Measurements from ENCODE around the gene MACROH2A1.

The MACROH2A1 gene

GRCh38 chr5:135326296-135327254 is 72.5 kb downstream of the MACROH2A1 start:
- Mint-ChIP-seq H3K4me3 (no peak overlapping the region), H3K9me3 (no peaks in the 10 kb centered on the region), H3K27ac (no peak overlapping the region), H3K4me1 (no peaks in the 10 kb centered on the region), H3K27me3 (no peaks in the 10 kb centered on the region), H3K36me3 (peaks cover 5% of the 10 kb centered on the region)
- DNase-seq (ENCODE audit: low spot score in 2 of 2), result no peak
- no peak for ATAC-seq (ENCODE audit: low read depth)

- Mint-ChIP-seq H3K27me3 (no peaks in the 10 kb centered on the region), H3K4me3 (no peak overlapping the region), H3K9me3 (no peaks in the 10 kb centered on the region), H3K4me1 (no peaks in the 10 kb centered on the region), H3K27ac (no peak overlapping the region), H3K36me3 (peaks cover 3% of the 10 kb centered on the region)
- no peak for DNase-seq (ENCODE audit: low spot score in 2 of 2)
- no peak for ATAC-seq (ENCODE audit: low read depth)
Observed at GRCh38 chr5:135324897-135325650, 74.0 kb downstream of the MACROH2A1 start.

GRCh38 chr5:135324160-135324559 is 74.9 kb downstream of the MACROH2A1 start:
- Mint-ChIP-seq H3K9me3 (no peaks in the 10 kb centered on the region), H3K4me1 (no peaks in the 10 kb centered on the region), H3K36me3 (no peaks in the 10 kb centered on the region), H3K27me3 (no peaks in the 10 kb centered on the region), H3K4me3 (no peak overlapping the region), H3K27ac (no peak overlapping the region)
- ATAC-seq (ENCODE audit: low read depth), result no peak
- no peak for DNase-seq (ENCODE audit: low spot score in 2 of 2)

- no peak for ATAC-seq (ENCODE audit: low read depth)
- Mint-ChIP-seq H3K27ac (no peak overlapping the region), H3K4me3 (no peak overlapping the region)
Observed at GRCh38 chr5:135323701-135324132, 75.3 kb downstream of the MACROH2A1 start.

GRCh38 chr5:135323227-135323626 is 75.8 kb downstream of the MACROH2A1 start:
- H3K36me3 Mint-ChIP-seq, result no peaks in the 10 kb centered on the region
- H3K27me3 Mint-ChIP-seq, result no peaks in the 10 kb centered on the region
- H3K9me3 Mint-ChIP-seq, result no peaks in the 10 kb centered on the region
- H3K4me1 Mint-ChIP-seq, result no peaks in the 10 kb centered on the region
- no peak overlapping the region for H3K27ac Mint-ChIP-seq
- no peak overlapping the region for H3K4me3 Mint-ChIP-seq
- ATAC-seq (ENCODE audit: low read depth) (no peak), DNase-seq (ENCODE audit: low spot score in 2 of 2) (no peak)

More at GRCh38 chr5:135323701-135324132, 75.3 kb downstream of the MACROH2A1 start:
- Mint-ChIP-seq H3K9me3 (no peaks in the 10 kb centered on the region), H3K4me1 (no peaks in the 10 kb centered on the region), H3K36me3 (no peaks in the 10 kb centered on the region), H3K27me3 (no peaks in the 10 kb centered on the region)
- no peak for DNase-seq (ENCODE audit: low spot score in 2 of 2)

GRCh38 chr5:135322744-135323143 is 76.3 kb downstream of the MACROH2A1 start:
- Mint-ChIP-seq H3K4me1 (no peaks in the 10 kb centered on the region), H3K4me3 (no peak overlapping the region), H3K36me3 (no peaks in the 10 kb centered on the region), H3K9me3 (no peaks in the 10 kb centered on the region), H3K27ac (no peak overlapping the region), H3K27me3 (no peaks in the 10 kb centered on the region)
- ATAC-seq (ENCODE audit: low read depth) (no peak), DNase-seq (ENCODE audit: low spot score in 2 of 2) (no peak)

- DNase-seq (ENCODE audit: low spot score in 2 of 2), result no peak
- no peaks in the 10 kb centered on the region for H3K36me3 Mint-ChIP-seq
Observed at GRCh38 chr5:135322271-135322670, 76.8 kb downstream of the MACROH2A1 start.

GRCh38 chr5:135320718-135321484 is 78.1 kb downstream of the MACROH2A1 start:
- H3K27ac Mint-ChIP-seq, result no peak overlapping the region

More at GRCh38 chr5:135322271-135322670, 76.8 kb downstream of the MACROH2A1 start:
- Mint-ChIP-seq H3K27ac (no peak overlapping the region), H3K9me3 (no peaks in the 10 kb centered on the region), H3K4me3 (no peak overlapping the region), H3K27me3 (no peaks in the 10 kb centered on the region), H3K4me1 (no peaks in the 10 kb centered on the region)
- no peak for ATAC-seq (ENCODE audit: low read depth)

GRCh38 chr5:135319928-135320606 is 79.0 kb downstream of the MACROH2A1 start:
- ATAC-seq (ENCODE audit: low read depth), result no peak
- no peak for DNase-seq (ENCODE audit: low spot score in 2 of 2)
- H3K4me3 Mint-ChIP-seq, result no peak overlapping the region
- no peaks in the 10 kb centered on the region for H3K36me3 Mint-ChIP-seq
- no peaks in the 10 kb centered on the region for H3K27me3 Mint-ChIP-seq
- H3K9me3 Mint-ChIP-seq, result no peaks in the 10 kb centered on the region
- no peak overlapping the region for H3K27ac Mint-ChIP-seq
- no peaks in the 10 kb centered on the region for H3K4me1 Mint-ChIP-seq

More at GRCh38 chr5:135320718-135321484, 78.1 kb downstream of the MACROH2A1 start:
- ATAC-seq (ENCODE audit: low read depth) (no peak), DNase-seq (ENCODE audit: low spot score in 2 of 2) (no peak)
- Mint-ChIP-seq H3K4me1 (no peaks in the 10 kb centered on the region), H3K36me3 (no peaks in the 10 kb centered on the region), H3K27me3 (no peaks in the 10 kb centered on the region), H3K4me3 (no peak overlapping the region), H3K9me3 (no peaks in the 10 kb centered on the region)

GRCh38 chr5:135319458-135319857 is 79.6 kb downstream of the MACROH2A1 start:
- Mint-ChIP-seq H3K9me3 (no peaks in the 10 kb centered on the region), H3K27ac (no peak overlapping the region), H3K27me3 (no peaks in the 10 kb centered on the region), H3K4me3 (no peak overlapping the region), H3K36me3 (no peaks in the 10 kb centered on the region), H3K4me1 (no peaks in the 10 kb centered on the region)
- ATAC-seq (ENCODE audit: low read depth) (no peak), DNase-seq (ENCODE audit: low spot score in 2 of 2) (no peak)

GRCh38 chr5:135318924-135319323 is 80.1 kb downstream of the MACROH2A1 start:
- Mint-ChIP-seq H3K9me3 (no peaks in the 10 kb centered on the region), H3K4me1 (no peaks in the 10 kb centered on the region), H3K4me3 (no peak overlapping the region), H3K36me3 (no peaks in the 10 kb centered on the region), H3K27me3 (no peaks in the 10 kb centered on the region), H3K27ac (no peak overlapping the region)
- ATAC-seq (ENCODE audit: low read depth) (no peak), DNase-seq (ENCODE audit: low spot score in 2 of 2) (no peak)

GRCh38 chr5:135318037-135318436 is 81.0 kb downstream of the MACROH2A1 start:
- Mint-ChIP-seq H3K27ac (no peak overlapping the region), H3K4me3 (no peak overlapping the region), H3K9me3 (no peaks in the 10 kb centered on the region), H3K4me1 (no peaks in the 10 kb centered on the region), H3K27me3 (no peaks in the 10 kb centered on the region), H3K36me3 (no peaks in the 10 kb centered on the region)
- no peak for ATAC-seq (ENCODE audit: low read depth)
- DNase-seq (ENCODE audit: low spot score in 2 of 2), result no peak

GRCh38 chr5:135317286-135317685 is 81.7 kb downstream of the MACROH2A1 start:
- no peak for ATAC-seq (ENCODE audit: low read depth)
- H3K36me3 Mint-ChIP-seq, result no peaks in the 10 kb centered on the region
- H3K4me3 Mint-ChIP-seq, result no peak overlapping the region
- H3K27ac Mint-ChIP-seq, result no peak overlapping the region
- H3K4me1 Mint-ChIP-seq, result no peaks in the 10 kb centered on the region
- H3K27me3 Mint-ChIP-seq, result no peaks in the 10 kb centered on the region
- H3K9me3 Mint-ChIP-seq, result no peaks in the 10 kb centered on the region
- DNase-seq (ENCODE audit: low spot score in 2 of 2), result no peak

All from memory B cell (primary cell).